ENCODE data around the gene CLASP2. TPM values are rescaled to one million over a fixed set of nuclear protein-coding genes. Genes with fewer than 3 reads are reported as not detected.

CLASP2 gene
- total and polyA plus RNA-seq, 2 of the 4 experiments (the other 2 are of a cell fraction): 11.9 to 49.1 TPM

GRCh38 chr3:33458446-33458845, 259.6 kb downstream of the CLASP2 start:
- dilution Hi-C loops (cut with HindIII; ENCODE audit: low sequenced_read_pairs, unreplicated experiment): no loop called here
- WGBS, 2 experiments (ENCODE audit: extremely low coverage in 2 of 2, insufficient read length in 1 of 2): no CpG with 5 or more reads among the region's 3 CpGs
- no peak overlapping the region for H3K18ac ChIP-seq (ENCODE audit: low read depth, low read length)
- no peak overlapping the region for H2BK5ac ChIP-seq (ENCODE audit: low read depth, low read length, poor library complexity, severe bottlenecking)
- DNase-seq (no peak), ATAC-seq (ENCODE audit: low read depth) (no peak)
- POLR2A ChIA-PET (ENCODE audit: unreplicated experiment): no interaction called here
- H3K36me3 ChIP-seq (ENCODE audit: control insufficient read depth, insufficient read depth, low read length): no peaks in the 10 kb centered on the region
- no peak overlapping the region for H4K5ac ChIP-seq (ENCODE audit: low read depth, low read length)
- H3K4ac ChIP-seq (ENCODE audit: low read depth, low read length): no peak overlapping the region
- TF ChIP-seq, protein P1, sequence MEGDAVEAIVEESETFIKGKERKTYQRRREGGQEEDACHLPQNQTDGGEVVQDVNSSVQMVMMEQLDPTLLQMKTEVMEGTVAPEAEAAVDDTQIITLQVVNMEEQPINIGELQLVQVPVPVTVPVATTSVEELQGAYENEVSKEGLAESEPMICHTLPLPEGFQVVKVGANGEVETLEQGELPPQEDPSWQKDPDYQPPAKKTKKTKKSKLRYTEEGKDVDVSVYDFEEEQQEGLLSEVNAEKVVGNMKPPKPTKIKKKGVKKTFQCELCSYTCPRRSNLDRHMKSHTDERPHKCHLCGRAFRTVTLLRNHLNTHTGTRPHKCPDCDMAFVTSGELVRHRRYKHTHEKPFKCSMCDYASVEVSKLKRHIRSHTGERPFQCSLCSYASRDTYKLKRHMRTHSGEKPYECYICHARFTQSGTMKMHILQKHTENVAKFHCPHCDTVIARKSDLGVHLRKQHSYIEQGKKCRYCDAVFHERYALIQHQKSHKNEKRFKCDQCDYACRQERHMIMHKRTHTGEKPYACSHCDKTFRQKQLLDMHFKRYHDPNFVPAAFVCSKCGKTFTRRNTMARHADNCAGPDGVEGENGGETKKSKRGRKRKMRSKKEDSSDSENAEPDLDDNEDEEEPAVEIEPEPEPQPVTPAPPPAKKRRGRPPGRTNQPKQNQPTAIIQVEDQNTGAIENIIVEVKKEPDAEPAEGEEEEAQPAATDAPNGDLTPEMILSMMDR (conservative IDR thresholded peaks at IDR 0.05; ENCODE audit: low read depth, low read length): no peak
- TF ChIP-seq MXI1 (IDR thresholded peaks at IDR 0.05; ENCODE audit: borderline replicate concordance, low read depth, low read length): no peak
- TF ChIP-seq, protein P2, sequence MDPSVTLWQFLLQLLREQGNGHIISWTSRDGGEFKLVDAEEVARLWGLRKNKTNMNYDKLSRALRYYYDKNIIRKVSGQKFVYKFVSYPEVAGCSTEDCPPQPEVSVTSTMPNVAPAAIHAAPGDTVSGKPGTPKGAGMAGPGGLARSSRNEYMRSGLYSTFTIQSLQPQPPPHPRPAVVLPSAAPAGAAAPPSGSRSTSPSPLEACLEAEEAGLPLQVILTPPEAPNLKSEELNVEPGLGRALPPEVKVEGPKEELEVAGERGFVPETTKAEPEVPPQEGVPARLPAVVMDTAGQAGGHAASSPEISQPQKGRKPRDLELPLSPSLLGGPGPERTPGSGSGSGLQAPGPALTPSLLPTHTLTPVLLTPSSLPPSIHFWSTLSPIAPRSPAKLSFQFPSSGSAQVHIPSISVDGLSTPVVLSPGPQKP (IDR thresholded peaks at IDR 0.05; ENCODE audit: borderline replicate concordance, low read depth, low read length): no peak
- TF ChIP-seq SMC3 (IDR thresholded peaks at IDR 0.05; ENCODE audit: low read depth, low read length): no peak
- TF ChIP-seq MAZ (IDR thresholded peaks at IDR 0.05; ENCODE audit: borderline replicate concordance, low read depth, low read length): no peak
- no peak for TF ChIP-seq CHD1 (IDR thresholded peaks at IDR 0.05; ENCODE audit: low read depth, low read length)
- TF ChIP-seq RAD21 (IDR thresholded peaks at IDR 0.05; ENCODE audit: low read length): no peak
- TF ChIP-seq, protein P3, sequence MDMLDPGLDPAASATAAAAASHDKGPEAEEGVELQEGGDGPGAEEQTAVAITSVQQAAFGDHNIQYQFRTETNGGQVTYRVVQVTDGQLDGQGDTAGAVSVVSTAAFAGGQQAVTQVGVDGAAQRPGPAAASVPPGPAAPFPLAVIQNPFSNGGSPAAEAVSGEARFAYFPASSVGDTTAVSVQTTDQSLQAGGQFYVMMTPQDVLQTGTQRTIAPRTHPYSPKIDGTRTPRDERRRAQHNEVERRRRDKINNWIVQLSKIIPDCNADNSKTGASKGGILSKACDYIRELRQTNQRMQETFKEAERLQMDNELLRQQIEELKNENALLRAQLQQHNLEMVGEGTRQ (IDR thresholded peaks at IDR 0.05; ENCODE audit: low read depth, low read length): no peak
- no peak for TF ChIP-seq POLR2A (IDR thresholded peaks at IDR 0.05; ENCODE audit: low read depth, low read length)
- no peak for TF ChIP-seq MAFK (IDR thresholded peaks at IDR 0.05; ENCODE audit: low read depth, low read length)
- TF ChIP-seq NFE2L2 (IDR thresholded peaks at IDR 0.05; ENCODE audit: low read depth, low read length): no peak
- no peak for TF ChIP-seq RFX5 (IDR thresholded peaks at IDR 0.05; ENCODE audit: low read depth, low read length)
- no peaks in the 10 kb centered on the region for H3K4me1 ChIP-seq (ENCODE audit: control insufficient read depth, insufficient read depth, low read length)
- H3K79me1 ChIP-seq (ENCODE audit: low read depth in 1 of 2, low read length in 2 of 2): no peaks in the 10 kb centered on the region
- CTCF ChIA-PET: interaction anchor here (0.6 kb wide), 1 partner anchor 48 kb away, joined by 6 read pairs; no protein-coding TSS in a partner anchor
- no peak overlapping the region for H4K91ac ChIP-seq (ENCODE audit: insufficient read depth, low read depth, low read length)
- H3K9me3 ChIP-seq (ENCODE audit: control insufficient read depth, insufficient read depth, low read length): peaks cover 13% of the 10 kb centered on the region
- no peak overlapping the region for H3K4me2 ChIP-seq (ENCODE audit: low read depth, low read length)
- H4K20me1 ChIP-seq (ENCODE audit: insufficient read depth, low read length): no peaks in the 10 kb centered on the region
- H2AFZ ChIP-seq (replicated peaks; ENCODE audit: low read length, poor library complexity): no peak overlapping the region
- no TSS peak for BruUV-seq (replicated peaks)
- H2AK5ac ChIP-seq (ENCODE audit: low read depth, low read length): no peak overlapping the region
- no peaks in the 10 kb centered on the region for H3K9me1 ChIP-seq (ENCODE audit: insufficient read depth, low read length)
- no peaks in the 10 kb centered on the region for H3K27me3 ChIP-seq (ENCODE audit: control insufficient read depth, insufficient read depth, low read length)
- in situ Hi-C loops (cut with MboI; ENCODE audit: low sequenced_read_pairs): no loop called here
- H2BK15ac ChIP-seq (ENCODE audit: low read depth, low read length): no peak overlapping the region
- intact Hi-C loops (cut with micrococcal nuclease): no loop called here
- no peak overlapping the region for H2BK20ac ChIP-seq (ENCODE audit: low read depth, low read length)
- H2BK120ac ChIP-seq (ENCODE audit: low read depth, low read length): no peak overlapping the region
- no peak overlapping the region for H3K9ac ChIP-seq (ENCODE audit: low read depth, low read length)
- no peak overlapping the region for H3K14ac ChIP-seq (replicated peaks; ENCODE audit: low read depth, low read length)
- H3K56ac ChIP-seq (ENCODE audit: extremely low read depth, insufficient read depth, low read length): no peak overlapping the region
- no peak overlapping the region for H3K4me3 ChIP-seq (ENCODE audit: insufficient read depth, low read depth, low read length)
- H3K27ac ChIP-seq (ENCODE audit: insufficient read depth, low read length): no peak overlapping the region
- no peak overlapping the region for H2AK9ac ChIP-seq (replicated peaks; ENCODE audit: low read depth, low read length, poor library complexity)
- H3K23ac ChIP-seq (ENCODE audit: low read depth, low read length): no peak overlapping the region
- no peak overlapping the region for H4K8ac ChIP-seq (ENCODE audit: low read depth in 2 of 2, low read length in 2 of 2)

All from IMR-90 (cell line).